CD14-positive monocyte (primary cell): ENCODE results near the gene CAMKV. TPM values are rescaled to one million over a fixed set of nuclear protein-coding genes. Genes with fewer than 3 reads are reported as not detected.

Experiments
- DNase-seq, 3 donors: peaks; one replicate each; pipeline ENCODE4 v3.0.0-alpha.2; 2011 to 2022
- H2AFZ ChIP-seq: 2 replicates; pipeline ENCODE4 v1.6.0; 2012; ENCODE audit warnings: mild to moderate bottlenecking, low read depth, low read length, inconsistent platforms; ENCODE audit not compliant: insufficient read depth, poor library complexity, severe bottlenecking
- H3K27ac ChIP-seq, 2 donors: 1 replicate in 1 of 2; 2 replicates in 1 of 2; pipeline ENCODE4 v1.5.1; 2012 to 2013; ENCODE audit warnings: low read length in 2 of 2, control low read depth in 1 of 2, inconsistent platforms in 1 of 2, low read depth in 1 of 2, mild to moderate bottlenecking in 1 of 2
- H3K27me3 ChIP-seq, 2 donors: one replicate each; pipeline versions ENCODE4 v1.6.0 to v1.6.1; 2011 to 2013; ENCODE audit warnings: low read length in 2 of 2; ENCODE audit not compliant: control insufficient read depth in 2 of 2, insufficient read depth in 2 of 2
- H3K36me3 ChIP-seq, 2 donors: replicated peaks in 1 of 2; 1 replicate in 1 of 2; 2 replicates in 1 of 2; pipeline versions ENCODE4 v1.5.1 to v1.6.1; 2012 to 2013; ENCODE audit warnings: low read length in 2 of 2, control low read depth in 1 of 2, inconsistent platforms in 1 of 2, mild to moderate bottlenecking in 1 of 2; ENCODE audit not compliant: insufficient read depth in 2 of 2, control insufficient read depth in 1 of 2
- H3K4me1 ChIP-seq, 2 donors: 1 replicate in 1 of 2; 2 replicates in 1 of 2; pipeline versions ENCODE4 v1.5.1 to v1.6.1; 2012 to 2013; ENCODE audit warnings: low read length in 2 of 2, control low read depth in 1 of 2, inconsistent platforms in 1 of 2, mild to moderate bottlenecking in 1 of 2, moderate library complexity in 1 of 2; ENCODE audit not compliant: insufficient read depth in 2 of 2, control insufficient read depth in 1 of 2
- H3K4me2 ChIP-seq: replicated peaks from 2 replicates; pipeline ENCODE3; 2012; ENCODE audit warnings: low read length, moderate library complexity, mild to moderate bottlenecking; ENCODE audit not compliant: poor library complexity, severe bottlenecking; ENCODE audit errors: extremely low read depth
- H3K4me3 ChIP-seq, 3 experiments: fragments of 200-600 bp in 1 of 3; sonication (generic) in 1 of 3; replicated peaks in 1 of 3; 1 replicate in 2 of 3; 2 replicates in 1 of 3; pipeline ENCODE4 v1.5.1; 2011 to 2013; ENCODE audit warnings: low read length in 3 of 3, mild to moderate bottlenecking in 3 of 3, control low read depth in 2 of 3, low read depth in 2 of 3, inconsistent platforms in 1 of 3, moderate library complexity in 1 of 3
- H3K79me2 ChIP-seq: 2 replicates; pipeline ENCODE4 v1.6.0; 2012; ENCODE audit warnings: mild to moderate bottlenecking, control low read depth, inconsistent platforms, low read length, moderate library complexity; ENCODE audit not compliant: insufficient read depth
- H3K9ac ChIP-seq: 2 replicates; pipeline ENCODE4 v1.6.0; 2017; ENCODE audit warnings: low read length, mild to moderate bottlenecking; ENCODE audit not compliant: insufficient read depth, poor library complexity, severe bottlenecking
- H3K9me3 ChIP-seq, 2 donors: replicated peaks in 1 of 2; 1 replicate in 1 of 2; 2 replicates in 1 of 2; pipeline versions ENCODE4 v1.5.1 to v1.6.1; 2012 to 2013; ENCODE audit warnings: low read length in 2 of 2, control low read depth in 1 of 2; ENCODE audit not compliant: control insufficient read depth in 1 of 2, insufficient read depth in 1 of 2
- H4K20me1 ChIP-seq: 2 replicates; pipeline ENCODE4 v1.6.0; 2012; ENCODE audit warnings: mild to moderate bottlenecking, low read length, control low read depth, moderate library complexity; ENCODE audit not compliant: insufficient read depth
- H3K27ac Mint-ChIP-seq, 7 donors: one replicate each; pipeline ENCODE4 v1.8.0; 2020; ENCODE audit warnings: mild to moderate bottlenecking in 7 of 7, mixed read lengths in 7 of 7, moderate library complexity in 6 of 7, inconsistent platforms in 2 of 7
- H3K27me3 Mint-ChIP-seq, 3 donors: one replicate each; pipeline ENCODE4 v1.8.0; 2021 to 2022; ENCODE audit warnings: low read depth in 3 of 3, mild to moderate bottlenecking in 3 of 3, mixed read lengths in 3 of 3, moderate library complexity in 3 of 3, inconsistent platforms in 1 of 3
- H3K36me3 Mint-ChIP-seq, 2 donors: one replicate each; pipeline ENCODE4 v1.8.0; 2020; ENCODE audit warnings: mixed read lengths in 2 of 2, inconsistent platforms in 1 of 2, mild to moderate bottlenecking in 1 of 2
- H3K4me1 Mint-ChIP-seq: one replicate; pipeline ENCODE4 v1.8.0; 2020; ENCODE audit warnings: mild to moderate bottlenecking, mixed read lengths
- H3K4me3 Mint-ChIP-seq, 2 donors: one replicate each; pipeline ENCODE4 v1.8.0; 2020; ENCODE audit warnings: mild to moderate bottlenecking in 2 of 2, mixed read lengths in 2 of 2, moderate library complexity in 1 of 2
- H3K9me3 Mint-ChIP-seq, 7 donors: one replicate each; pipeline ENCODE4 v1.8.0; 2020 to 2022; ENCODE audit warnings: mixed read lengths in 7 of 7, mild to moderate bottlenecking in 6 of 7, moderate library complexity in 6 of 7, inconsistent platforms in 2 of 7
- WGBS: methylation state at CpG from one replicate; pipeline ENCODE4 v1.1.5; 2013; ENCODE audit warnings: missing lambda C conversion rate; ENCODE audit not compliant: insufficient coverage; 5-methylcytosine and 5-hydroxymethylcytosine counted together
- intact Hi-C, 2 donors: fragments of 100-400 bp; cut with micrococcal nuclease; formaldehyde crosslinking; loops; one replicate each; pipeline versions ENCODE4 v1.15.0 to v1.15.1; 2023
- polyA plus RNA-seq, 3 donors: library from polyadenylated mRNA; depleted of rRNA in 1 of 3; unstranded in 2 of 3; stranded (reverse) in 1 of 3; fragments of 300-500 nt in 2 of 3; fragments of >200 nt in 1 of 3; fragmentation: Illumina TruSeq in 2 of 3; gene quantifications; 1 replicate in 2 of 3; 2 replicates in 1 of 3; pipeline ENCODE4 v1.2.3, GENCODE V29; 2012 to 2021
- TF ChIP-seq, protein P1 (sequence below): fragments of 200-600 bp; IDR thresholded peaks from one replicate; pipeline ENCODE4 v1.8.0; 2022; ENCODE audit warnings: antibody characterized with exemption, mild to moderate bottlenecking

The CAMKV gene
- polyA plus RNA-seq, 3 donors, result 0.03 to 0.10 TPM; not detected in 1

DNA sequence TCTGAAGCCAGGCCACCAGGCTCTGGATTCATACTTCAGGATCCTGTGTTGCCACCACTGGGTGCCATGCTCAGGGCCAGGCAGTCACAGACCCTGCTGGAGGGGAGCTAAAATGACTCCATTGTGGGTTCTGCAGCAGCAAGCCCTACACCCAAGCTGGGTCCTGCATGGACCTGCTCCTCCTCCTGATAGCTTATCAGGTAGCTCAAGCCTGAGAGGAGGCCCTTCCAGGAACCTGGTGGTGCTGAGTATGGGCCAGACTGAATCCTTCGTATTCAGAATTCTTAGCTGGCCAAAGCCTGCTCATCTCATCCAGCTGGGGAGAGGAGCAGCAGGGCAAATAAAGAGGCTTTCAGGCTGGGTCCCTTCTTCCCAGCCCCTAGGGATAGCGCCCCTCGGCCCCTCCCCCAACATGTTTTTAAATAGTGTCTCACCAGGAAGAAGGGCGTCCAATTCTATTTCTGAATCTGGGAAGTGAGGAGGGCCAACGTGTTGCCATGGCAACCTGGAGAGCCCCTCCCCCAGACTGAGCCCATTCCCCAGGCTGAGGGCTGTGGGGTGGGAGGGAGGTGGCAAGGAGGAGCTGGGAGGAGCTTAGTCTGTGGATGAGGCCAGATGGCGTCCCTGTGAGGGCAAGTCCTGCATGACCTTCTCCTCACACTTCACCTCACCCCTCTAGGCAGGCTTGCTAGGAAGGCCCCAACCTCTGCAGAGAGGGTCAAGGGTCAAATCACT, 11.0 kb upstream of the CAMKV start:
- Histone ChIP-seq H3K27me3 (no peaks in the 10 kb centered on the region), H3K4me1 (peaks cover 4 to 6% of the 10 kb centered on the region in 2 donors), H3K79me2 (no peaks in the 10 kb centered on the region), H3K9me3 (no peaks in the 10 kb centered on the region), H2AFZ (peak overlapping the region; percentile 41), H3K9ac (no peak overlapping the region), H3K27ac (no peak overlapping the region), H4K20me1 (no peaks in the 10 kb centered on the region), H3K36me3 (no peaks in the 10 kb centered on the region), H3K4me3 (no peak overlapping the region), H3K4me2 (no peak overlapping the region)
- no peaks in the 10 kb centered on the region for H3K36me3 Mint-ChIP-seq
- H3K4me3 Mint-ChIP-seq, result no peak overlapping the region
- WGBS, result 100% methylated on average over 1 of the region's 6 CpGs
- intact Hi-C loops, result no loop called here
- H3K27me3 Mint-ChIP-seq, result peaks cover 1 to 3% (median 2%) of the 10 kb centered on the region in 3 donors
- TF ChIP-seq, protein P1, sequence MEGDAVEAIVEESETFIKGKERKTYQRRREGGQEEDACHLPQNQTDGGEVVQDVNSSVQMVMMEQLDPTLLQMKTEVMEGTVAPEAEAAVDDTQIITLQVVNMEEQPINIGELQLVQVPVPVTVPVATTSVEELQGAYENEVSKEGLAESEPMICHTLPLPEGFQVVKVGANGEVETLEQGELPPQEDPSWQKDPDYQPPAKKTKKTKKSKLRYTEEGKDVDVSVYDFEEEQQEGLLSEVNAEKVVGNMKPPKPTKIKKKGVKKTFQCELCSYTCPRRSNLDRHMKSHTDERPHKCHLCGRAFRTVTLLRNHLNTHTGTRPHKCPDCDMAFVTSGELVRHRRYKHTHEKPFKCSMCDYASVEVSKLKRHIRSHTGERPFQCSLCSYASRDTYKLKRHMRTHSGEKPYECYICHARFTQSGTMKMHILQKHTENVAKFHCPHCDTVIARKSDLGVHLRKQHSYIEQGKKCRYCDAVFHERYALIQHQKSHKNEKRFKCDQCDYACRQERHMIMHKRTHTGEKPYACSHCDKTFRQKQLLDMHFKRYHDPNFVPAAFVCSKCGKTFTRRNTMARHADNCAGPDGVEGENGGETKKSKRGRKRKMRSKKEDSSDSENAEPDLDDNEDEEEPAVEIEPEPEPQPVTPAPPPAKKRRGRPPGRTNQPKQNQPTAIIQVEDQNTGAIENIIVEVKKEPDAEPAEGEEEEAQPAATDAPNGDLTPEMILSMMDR, result no peak
- no peaks in the 10 kb centered on the region for H3K9me3 Mint-ChIP-seq
- H3K4me1 Mint-ChIP-seq, result peaks cover 12% of the 10 kb centered on the region
- H3K27ac Mint-ChIP-seq, result no peak overlapping the region
- DNase-seq, result no peak

DNA sequence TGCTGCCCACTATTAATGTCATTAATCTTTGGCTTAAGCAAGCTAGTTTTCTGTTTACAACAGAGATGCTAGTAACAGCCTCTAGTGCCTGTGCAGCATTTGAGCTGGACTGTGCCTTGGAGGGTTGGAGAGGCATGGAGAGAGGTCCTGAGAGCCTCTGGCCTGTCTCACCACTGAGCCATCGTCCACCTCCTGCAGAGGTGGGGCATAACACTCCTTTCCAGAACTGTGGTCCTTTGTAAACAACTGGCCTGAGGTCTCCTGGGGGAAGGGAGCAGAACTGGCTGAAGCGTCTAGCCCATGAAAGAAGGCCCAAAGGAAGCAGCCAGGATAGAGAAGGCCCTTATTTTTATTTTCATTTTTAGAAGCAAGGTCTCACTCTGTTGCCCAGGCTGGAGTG, 10.0 kb upstream of the CAMKV start:
- Mint-ChIP-seq H3K9me3 (no peaks in the 10 kb centered on the region), H3K4me3 (no peak overlapping the region), H3K27ac (no peak overlapping the region), H3K36me3 (no peaks in the 10 kb centered on the region), H3K4me1 (peaks cover 19% of the 10 kb centered on the region), H3K27me3 (peaks cover 0 to 3% (median 1%) of the 10 kb centered on the region in 3 donors)
- Histone ChIP-seq H3K36me3 (no peaks in the 10 kb centered on the region), H4K20me1 (no peaks in the 10 kb centered on the region), H3K9me3 (no peaks in the 10 kb centered on the region), H3K79me2 (no peaks in the 10 kb centered on the region), H2AFZ (no peak overlapping the region), H3K4me3 (no peak overlapping the region), H3K9ac (no peak overlapping the region), H3K4me1 (peaks cover 4 to 8% of the 10 kb centered on the region in 2 donors), H3K4me2 (no peak overlapping the region), H3K27ac (no peak overlapping the region), H3K27me3 (no peaks in the 10 kb centered on the region)
- DNase-seq, result no peak
- TF ChIP-seq, protein P1, result no peak
- no CpG with 5 or more reads among the region's 2 CpGs for WGBS
- intact Hi-C loops, result no loop called here
